ENCODE measurements around the gene MGAT5.
A peak's percentile ranks its signal among the peaks of the same experiment; 100 is the strongest.

Gene MGAT5

DNA sequence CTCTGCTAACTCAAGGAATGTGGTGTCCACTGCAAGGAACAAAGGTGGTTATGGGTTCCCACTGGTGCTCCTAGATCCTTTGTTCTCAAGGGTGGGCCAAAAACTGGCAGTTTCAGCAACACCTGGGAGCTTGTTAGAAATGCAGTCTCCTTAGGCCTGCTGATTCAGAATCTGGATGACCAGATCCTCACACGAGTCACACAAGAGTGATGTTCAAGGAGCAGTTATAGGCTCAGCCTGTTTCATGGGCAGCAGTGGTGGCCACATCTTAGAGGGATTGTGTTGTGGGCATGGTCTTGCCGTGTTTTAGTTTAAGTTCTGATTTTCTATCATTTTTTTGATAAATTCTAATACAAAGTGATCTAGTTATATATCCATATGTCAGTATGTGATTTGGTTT is 28.7 kb upstream of the MGAT5 start:
- TF ChIP-seq, protein P1, sequence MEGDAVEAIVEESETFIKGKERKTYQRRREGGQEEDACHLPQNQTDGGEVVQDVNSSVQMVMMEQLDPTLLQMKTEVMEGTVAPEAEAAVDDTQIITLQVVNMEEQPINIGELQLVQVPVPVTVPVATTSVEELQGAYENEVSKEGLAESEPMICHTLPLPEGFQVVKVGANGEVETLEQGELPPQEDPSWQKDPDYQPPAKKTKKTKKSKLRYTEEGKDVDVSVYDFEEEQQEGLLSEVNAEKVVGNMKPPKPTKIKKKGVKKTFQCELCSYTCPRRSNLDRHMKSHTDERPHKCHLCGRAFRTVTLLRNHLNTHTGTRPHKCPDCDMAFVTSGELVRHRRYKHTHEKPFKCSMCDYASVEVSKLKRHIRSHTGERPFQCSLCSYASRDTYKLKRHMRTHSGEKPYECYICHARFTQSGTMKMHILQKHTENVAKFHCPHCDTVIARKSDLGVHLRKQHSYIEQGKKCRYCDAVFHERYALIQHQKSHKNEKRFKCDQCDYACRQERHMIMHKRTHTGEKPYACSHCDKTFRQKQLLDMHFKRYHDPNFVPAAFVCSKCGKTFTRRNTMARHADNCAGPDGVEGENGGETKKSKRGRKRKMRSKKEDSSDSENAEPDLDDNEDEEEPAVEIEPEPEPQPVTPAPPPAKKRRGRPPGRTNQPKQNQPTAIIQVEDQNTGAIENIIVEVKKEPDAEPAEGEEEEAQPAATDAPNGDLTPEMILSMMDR (IDR thresholded peaks at IDR 0.05; ENCODE audit: extremely low read depth, missing control alignments): no peak
- no peak for DNase-seq (ENCODE audit: low spot score)

DNA sequence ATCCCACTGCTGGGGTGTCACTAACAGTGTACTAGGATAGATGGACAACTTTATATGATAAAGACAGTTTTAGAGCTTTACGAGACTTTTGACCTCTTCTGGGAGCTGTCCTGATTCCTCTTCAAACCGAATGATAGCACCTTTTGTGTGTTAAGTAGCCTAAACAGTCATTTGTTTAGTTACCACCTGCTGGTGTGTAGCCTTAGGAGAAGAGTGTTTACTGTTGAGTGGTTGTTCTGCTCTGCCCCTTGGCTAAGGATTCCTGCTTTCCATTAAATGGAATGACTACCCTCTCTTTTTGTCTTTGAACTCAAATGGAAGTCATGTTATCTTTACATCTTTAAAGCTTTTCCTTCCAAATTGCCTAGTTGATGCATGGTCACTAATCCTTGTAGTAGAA is 28.0 kb upstream of the MGAT5 start:
- TF ChIP-seq, protein P1 (IDR thresholded peaks at IDR 0.05; ENCODE audit: extremely low read depth, missing control alignments): no peak
- no peak for DNase-seq (ENCODE audit: low spot score)

DNA sequence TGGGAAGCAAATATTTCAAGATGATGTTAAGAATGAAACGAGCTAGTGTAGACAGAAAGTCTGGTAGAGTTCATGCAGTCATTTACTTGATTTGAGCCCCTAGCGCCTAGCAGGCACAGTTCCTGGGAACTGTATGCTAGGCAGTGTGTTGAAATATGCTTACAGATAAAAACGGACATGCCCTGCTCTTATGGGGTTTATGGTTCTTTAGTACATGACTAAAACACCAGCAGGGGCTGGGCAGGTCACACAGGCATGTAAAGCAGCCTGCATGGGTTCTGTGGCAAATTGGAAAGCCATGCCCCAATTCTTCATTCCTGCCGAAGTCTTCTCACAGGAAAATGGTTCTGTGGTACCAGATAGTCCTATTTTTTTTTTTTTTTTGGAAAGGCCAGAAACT is 27.3 kb upstream of the MGAT5 start:
- no peak for DNase-seq (ENCODE audit: low spot score)
- TF ChIP-seq, protein P1 (IDR thresholded peaks at IDR 0.05; ENCODE audit: extremely low read depth, missing control alignments): no peak

DNA sequence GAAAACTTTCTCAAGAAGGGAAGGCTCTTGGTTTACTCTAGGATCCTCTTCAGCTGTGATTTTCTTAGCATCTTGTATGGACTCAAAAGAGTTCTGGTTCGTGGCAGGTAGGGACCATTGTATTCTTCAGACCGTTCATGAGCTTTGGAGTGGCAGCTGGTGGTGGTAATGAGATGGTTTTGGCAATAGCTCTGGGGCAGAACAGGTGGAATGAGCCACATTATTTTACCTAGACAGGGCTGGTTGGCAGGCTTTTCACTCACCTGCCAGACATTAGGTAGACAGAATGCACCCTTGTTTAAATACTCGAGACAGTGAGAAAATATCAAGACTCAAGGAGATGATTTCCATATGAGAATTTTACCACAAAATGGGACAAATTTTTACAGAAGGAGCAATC is 26.2 kb upstream of the MGAT5 start:
- TF ChIP-seq, protein P1 (IDR thresholded peaks at IDR 0.05; ENCODE audit: extremely low read depth, missing control alignments): no peak
- DNase-seq (ENCODE audit: low spot score): no peak

DNA sequence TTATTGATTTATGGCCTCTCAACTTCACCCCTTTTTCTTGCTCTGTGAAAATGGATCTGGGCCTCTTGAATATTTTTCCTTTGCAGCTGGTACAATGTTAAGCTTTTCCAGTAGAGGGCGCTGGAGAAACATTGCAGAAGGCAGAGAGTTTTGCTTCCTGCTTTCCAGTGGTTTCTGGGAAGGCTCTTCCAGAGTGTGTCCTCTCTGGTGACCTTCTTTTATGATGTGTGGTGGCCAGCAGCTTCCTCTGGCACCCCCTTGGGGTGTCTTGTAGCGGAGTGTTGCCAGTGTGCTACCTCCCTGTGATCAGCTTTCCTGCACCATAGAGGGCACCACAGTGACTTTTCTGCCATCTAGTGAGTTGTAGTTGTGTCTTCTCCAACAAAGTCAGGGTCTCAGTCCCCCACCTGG is 25.4 kb upstream of the MGAT5 start:
- no peak for DNase-seq (ENCODE audit: low spot score)
- TF ChIP-seq, protein P1 (IDR thresholded peaks at IDR 0.05; ENCODE audit: extremely low read depth, missing control alignments): peak; percentile 41

DNA sequence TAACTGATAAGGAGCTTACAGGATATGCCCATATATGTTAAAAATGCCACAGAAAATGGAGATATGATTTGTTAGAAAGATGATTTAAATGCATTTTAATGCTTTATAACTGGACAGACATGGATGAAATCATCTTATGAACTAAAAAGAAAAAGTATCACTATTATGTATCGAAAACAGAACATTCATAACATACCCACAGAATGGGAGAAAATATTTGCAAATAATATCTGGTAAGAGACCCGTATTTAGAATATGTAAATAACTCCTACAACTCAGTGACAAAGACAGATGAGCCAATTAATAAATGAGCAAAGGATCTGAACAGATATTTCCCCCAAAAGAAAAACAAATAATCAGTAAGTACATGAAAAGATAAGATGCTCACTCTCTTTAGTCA is 24.3 kb upstream of the MGAT5 start:
- TF ChIP-seq, protein P1 (IDR thresholded peaks at IDR 0.05; ENCODE audit: extremely low read depth, missing control alignments): no peak
- no peak for DNase-seq (ENCODE audit: low spot score)

DNA sequence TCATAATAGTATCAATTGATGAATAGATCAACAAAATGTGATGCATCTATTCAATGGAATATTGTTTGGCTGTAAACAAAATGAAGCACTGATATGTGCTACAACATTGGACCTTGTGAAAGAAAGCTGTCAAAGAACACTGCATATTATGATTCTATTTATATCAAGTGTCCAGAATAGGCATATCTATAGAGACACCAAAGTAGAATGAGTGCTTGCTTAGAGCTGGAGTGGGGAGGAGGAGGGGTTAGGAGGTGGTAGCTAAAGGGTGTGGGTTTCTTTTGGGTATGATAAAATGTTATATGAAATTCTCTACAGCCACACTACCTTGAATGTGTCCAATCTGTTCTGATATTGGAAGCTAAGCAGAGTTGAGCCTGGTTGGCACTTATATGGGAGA is 23.0 kb upstream of the MGAT5 start:
- TF ChIP-seq, protein P1 (IDR thresholded peaks at IDR 0.05; ENCODE audit: extremely low read depth, missing control alignments): no peak
- DNase-seq (ENCODE audit: low spot score): no peak

All from GM20000 (cell line).